GM12873 (cell line): ENCODE results near the gene CD2AP.

ENCODE experiments used
- CTCF ChIP-seq: IDR thresholded peaks from 2 replicates; pipeline ENCODE4 v1.5.1; 2012; ENCODE audit warnings: low read depth, mild to moderate bottlenecking, moderate library complexity, low read length, control low read depth; ENCODE audit not compliant: insufficient read depth; ENCODE audit errors: missing control alignments

Gene CD2AP

GRCh38 chr6:47633141-47633540, 155.6 kb downstream of the CD2AP start:
- no peak for TF ChIP-seq CTCF

- TF ChIP-seq CTCF: no peak
These were observed 156.8 kb downstream of the CD2AP start for GRCh38 chr6:47634210-47635047.

GRCh38 chr6:47646689-47647088, 169.1 kb downstream of the CD2AP start:
- no peak for TF ChIP-seq CTCF

GRCh38 chr6:47647188-47647587, 169.6 kb downstream of the CD2AP start:
- no peak for TF ChIP-seq CTCF

- no peak for TF ChIP-seq CTCF
These were observed 170.4 kb downstream of the CD2AP start for GRCh38 chr6:47648031-47648430.

GRCh38 chr6:47650553-47651432, 173.2 kb downstream of the CD2AP start:
- TF ChIP-seq CTCF: no peak

- no peak for TF ChIP-seq CTCF
These were observed 173.9 kb downstream of the CD2AP start for GRCh38 chr6:47651505-47651944.
